ENCODE results near the gene PDK4. TPM values are rescaled to one million over a fixed set of nuclear protein-coding genes. Genes with fewer than 3 reads are reported as not detected.

Gene PDK4
- total RNA-seq, 1 experiment from 2014 or later, result 1.2 TPM

DNA sequence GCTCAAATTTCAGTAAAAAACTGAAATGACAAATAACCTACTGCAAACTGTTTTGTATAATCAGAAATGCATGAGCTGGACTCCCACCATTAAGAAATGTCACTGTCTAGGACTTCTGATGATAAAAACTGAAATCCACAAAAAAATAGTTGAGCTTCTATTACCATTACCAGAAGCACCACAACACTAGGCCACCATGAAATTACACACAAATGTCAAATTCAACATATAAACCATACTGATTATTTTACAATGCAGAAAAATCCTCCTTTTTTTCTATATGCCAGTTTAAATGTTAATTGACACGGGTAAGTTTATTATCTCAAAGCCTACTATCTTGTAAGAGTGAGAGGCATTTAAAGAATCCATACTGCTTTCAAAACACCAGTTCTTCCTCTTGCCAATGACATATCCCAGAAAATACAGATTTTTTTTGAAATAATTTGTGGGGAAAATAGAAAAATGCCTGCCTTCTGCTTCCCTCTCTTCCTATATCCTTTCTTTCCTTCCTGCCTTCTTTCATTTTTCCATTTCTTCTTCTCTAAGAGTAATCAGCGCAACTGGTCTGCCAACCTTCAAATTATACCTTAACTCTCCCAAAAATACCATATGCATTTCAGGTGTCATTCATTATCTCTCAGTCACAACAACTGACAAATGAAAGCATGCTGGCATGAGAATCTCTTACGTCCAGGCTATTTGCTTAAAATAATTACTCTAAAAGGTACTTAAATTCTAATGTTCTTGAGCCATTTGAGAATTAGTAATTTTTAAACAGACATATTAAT, 12.3 kb downstream of the PDK4 start:
- POLR2A ChIA-PET, result interaction anchor here (0.9 kb wide), 1 partner anchor 9 kb away, joined by 4 read pairs; no protein-coding TSS in a partner anchor
- TF ChIP-seq, protein P1, sequence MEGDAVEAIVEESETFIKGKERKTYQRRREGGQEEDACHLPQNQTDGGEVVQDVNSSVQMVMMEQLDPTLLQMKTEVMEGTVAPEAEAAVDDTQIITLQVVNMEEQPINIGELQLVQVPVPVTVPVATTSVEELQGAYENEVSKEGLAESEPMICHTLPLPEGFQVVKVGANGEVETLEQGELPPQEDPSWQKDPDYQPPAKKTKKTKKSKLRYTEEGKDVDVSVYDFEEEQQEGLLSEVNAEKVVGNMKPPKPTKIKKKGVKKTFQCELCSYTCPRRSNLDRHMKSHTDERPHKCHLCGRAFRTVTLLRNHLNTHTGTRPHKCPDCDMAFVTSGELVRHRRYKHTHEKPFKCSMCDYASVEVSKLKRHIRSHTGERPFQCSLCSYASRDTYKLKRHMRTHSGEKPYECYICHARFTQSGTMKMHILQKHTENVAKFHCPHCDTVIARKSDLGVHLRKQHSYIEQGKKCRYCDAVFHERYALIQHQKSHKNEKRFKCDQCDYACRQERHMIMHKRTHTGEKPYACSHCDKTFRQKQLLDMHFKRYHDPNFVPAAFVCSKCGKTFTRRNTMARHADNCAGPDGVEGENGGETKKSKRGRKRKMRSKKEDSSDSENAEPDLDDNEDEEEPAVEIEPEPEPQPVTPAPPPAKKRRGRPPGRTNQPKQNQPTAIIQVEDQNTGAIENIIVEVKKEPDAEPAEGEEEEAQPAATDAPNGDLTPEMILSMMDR (IDR thresholded peaks at IDR 0.05; ENCODE audit: unreplicated experiment), result no peak
- no TSS peak for BruUV-seq (replicated peaks)
- intact Hi-C loops (cut with micrococcal nuclease), result no loop called here
- Mint-ChIP-seq H3K36me3 (ENCODE audit: insufficient read depth, unreplicated experiment) (peaks cover 46% of the 10 kb centered on the region), H3K4me1 (ENCODE audit: insufficient read depth, unreplicated experiment) (no peaks in the 10 kb centered on the region), H3K27ac (ENCODE audit: low read depth, unreplicated experiment) (no peak overlapping the region), H3K9me3 (ENCODE audit: unreplicated experiment) (no peaks in the 10 kb centered on the region), H3K4me3 (ENCODE audit: unreplicated experiment) (no peak overlapping the region), H3K27me3 (ENCODE audit: insufficient read depth, unreplicated experiment) (no peaks in the 10 kb centered on the region)
- CTCF ChIA-PET, result no interaction called here
- DNase-seq (ENCODE audit: unreplicated experiment), result no peak

DNA sequence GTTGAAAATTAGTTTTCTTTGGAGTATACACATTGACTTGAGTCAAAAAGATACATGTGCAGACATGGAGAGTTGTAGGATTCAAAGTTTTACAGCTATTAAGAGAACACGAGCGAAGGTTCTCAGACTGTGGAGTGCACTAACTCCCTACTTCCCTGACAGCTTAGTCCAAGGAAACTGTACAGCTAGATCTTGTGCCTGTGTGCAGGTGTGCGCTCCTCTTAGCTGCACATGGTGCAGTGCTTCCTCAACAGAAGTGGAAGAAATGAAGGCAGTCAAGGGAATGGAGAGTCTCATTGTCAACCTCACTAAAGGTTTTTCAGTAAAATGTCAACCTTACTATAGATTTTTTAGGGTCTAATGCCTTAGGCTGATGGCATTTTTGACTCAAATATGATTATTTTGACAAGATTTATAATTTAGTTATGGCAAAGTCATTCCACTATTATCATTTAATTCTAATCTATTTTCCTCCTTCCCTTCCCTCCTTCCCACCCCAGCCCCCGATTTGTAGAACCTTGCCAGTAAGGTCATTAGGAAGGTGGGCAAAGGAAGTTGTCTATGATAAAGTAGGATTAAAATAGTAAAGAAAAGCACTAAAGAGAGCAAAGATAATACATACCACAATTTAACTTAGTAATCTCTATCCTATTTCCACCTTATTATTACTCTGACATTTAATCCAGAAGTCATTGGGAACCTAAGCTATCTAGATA, 13.6 kb downstream of the PDK4 start:
- no peak for DNase-seq (ENCODE audit: unreplicated experiment)
- H3K4me1 Mint-ChIP-seq (ENCODE audit: insufficient read depth, unreplicated experiment), result no peaks in the 10 kb centered on the region
- TF ChIP-seq, protein P1 (IDR thresholded peaks at IDR 0.05; ENCODE audit: unreplicated experiment), result no peak
- no peaks in the 10 kb centered on the region for H3K9me3 Mint-ChIP-seq (ENCODE audit: unreplicated experiment)
- no TSS peak for BruUV-seq (replicated peaks)
- intact Hi-C loops (cut with micrococcal nuclease), result no loop called here
- CTCF ChIA-PET, result interaction anchor here (0.7 to 1.1 kb wide), 3 partner anchors 86 to 155 kb away, joined by 3 to 6 read pairs (median 3); no protein-coding TSS in a partner anchor
- H3K4me3 Mint-ChIP-seq (ENCODE audit: unreplicated experiment), result no peak overlapping the region
- POLR2A ChIA-PET, result interaction anchor here (0.9 to 1.0 kb wide), 2 partner anchors 11 to 32 kb away, joined by 3 to 4 read pairs; no protein-coding TSS in a partner anchor
- no peak overlapping the region for H3K27ac Mint-ChIP-seq (ENCODE audit: low read depth, unreplicated experiment)
- H3K27me3 Mint-ChIP-seq (ENCODE audit: insufficient read depth, unreplicated experiment), result no peaks in the 10 kb centered on the region
- peaks cover 45% of the 10 kb centered on the region for H3K36me3 Mint-ChIP-seq (ENCODE audit: insufficient read depth, unreplicated experiment)

DNA sequence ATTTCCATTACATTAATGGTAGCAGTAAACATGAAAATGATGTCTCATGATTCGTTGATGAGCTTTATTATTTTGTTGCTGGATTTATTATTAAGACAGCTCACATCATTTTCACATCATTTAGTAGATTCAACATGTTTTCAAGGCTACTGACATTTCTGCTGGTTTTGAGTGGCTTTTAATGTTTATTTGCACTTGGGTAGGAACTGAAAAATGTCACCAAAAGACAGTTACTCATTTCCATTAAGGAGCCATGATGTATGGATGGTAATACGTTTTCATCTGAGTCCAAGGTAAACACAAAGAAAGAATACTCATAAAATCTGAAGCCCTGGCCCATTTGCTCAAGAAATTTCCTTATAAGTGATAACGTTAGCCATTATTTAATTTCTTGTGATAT, 14.8 kb downstream of the PDK4 start:
- Mint-ChIP-seq H3K27ac (ENCODE audit: low read depth, unreplicated experiment) (no peak overlapping the region), H3K4me3 (ENCODE audit: unreplicated experiment) (no peak overlapping the region), H3K4me1 (ENCODE audit: insufficient read depth, unreplicated experiment) (peaks cover 7% of the 10 kb centered on the region), H3K27me3 (ENCODE audit: insufficient read depth, unreplicated experiment) (no peaks in the 10 kb centered on the region), H3K9me3 (ENCODE audit: unreplicated experiment) (no peaks in the 10 kb centered on the region), H3K36me3 (ENCODE audit: insufficient read depth, unreplicated experiment) (peaks cover 33% of the 10 kb centered on the region)
- intact Hi-C loops (cut with micrococcal nuclease), result no loop called here
- TF ChIP-seq, protein P1 (IDR thresholded peaks at IDR 0.05; ENCODE audit: unreplicated experiment), result no peak
- POLR2A ChIA-PET, result interaction anchor here (1.0 to 1.1 kb wide), 3 partner anchors 27 to 31 kb away, joined by 3 read pairs; no protein-coding TSS in a partner anchor
- no TSS peak for BruUV-seq (replicated peaks)
- CTCF ChIA-PET, result no interaction called here
- DNase-seq (ENCODE audit: unreplicated experiment), result no peak

DNA sequence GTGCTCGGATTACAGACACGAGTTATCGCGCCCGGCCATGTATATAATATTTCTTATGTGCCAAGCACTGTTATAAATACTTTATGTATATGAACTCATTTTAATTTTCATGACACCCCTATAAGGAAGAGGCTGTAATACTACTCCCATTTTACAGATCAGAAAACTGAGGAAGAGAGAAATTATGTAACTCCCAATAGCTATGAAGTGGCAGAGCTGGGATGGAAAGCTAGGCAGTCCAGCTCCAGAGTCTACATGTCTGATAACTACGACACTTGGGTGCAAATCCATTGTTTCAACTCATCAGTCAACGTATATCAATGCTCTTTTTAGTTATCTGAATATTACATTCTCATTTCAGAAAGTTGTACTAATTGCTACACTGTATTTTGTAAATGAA, 17.0 kb downstream of the PDK4 start:
- ChIA-PET CTCF (interaction anchor here (0.8 kb wide), 1 partner anchor 17 kb away, joined by 3 read pairs; the partner anchor contains the start of gene PDK4), POLR2A (interaction anchor here (0.7 to 3.2 kb wide), 4 partner anchors 16 to 34 kb away, joined by 3 to 18 read pairs (median 4); no protein-coding TSS in a partner anchor)
- Mint-ChIP-seq H3K27ac (ENCODE audit: low read depth, unreplicated experiment) (no peak overlapping the region), H3K27me3 (ENCODE audit: insufficient read depth, unreplicated experiment) (no peaks in the 10 kb centered on the region), H3K36me3 (ENCODE audit: insufficient read depth, unreplicated experiment) (peaks cover 13% of the 10 kb centered on the region), H3K9me3 (ENCODE audit: unreplicated experiment) (no peaks in the 10 kb centered on the region), H3K4me1 (ENCODE audit: insufficient read depth, unreplicated experiment) (peaks cover 7% of the 10 kb centered on the region), H3K4me3 (ENCODE audit: unreplicated experiment) (no peak overlapping the region)
- intact Hi-C loops (cut with micrococcal nuclease), result no loop called here
- TF ChIP-seq, protein P1 (IDR thresholded peaks at IDR 0.05; ENCODE audit: unreplicated experiment), result no peak
- BruUV-seq (replicated peaks), result no TSS peak
- no peak for DNase-seq (ENCODE audit: unreplicated experiment)
